Measurements from ENCODE around the gene FGF19.

- TF ChIP-seq CTCF (IDR thresholded peaks at IDR 0.05; ENCODE audit: poor library complexity, severe bottlenecking) (no peak), POLR2AphosphoS5 (IDR thresholded peaks at IDR 0.05) (no peak)
Observed at GRCh38 chr11:69663326-69663725, 40.5 kb downstream of the FGF19 start.
